ENCODE measurements around the gene MELTF. TPM values are rescaled to one million over a fixed set of nuclear protein-coding genes. Genes with fewer than 3 reads are reported as not detected.

The MELTF gene
- total and polyA plus RNA-seq, 11 donors = 4.9 to 72.6 (median 10.3) TPM

DNA sequence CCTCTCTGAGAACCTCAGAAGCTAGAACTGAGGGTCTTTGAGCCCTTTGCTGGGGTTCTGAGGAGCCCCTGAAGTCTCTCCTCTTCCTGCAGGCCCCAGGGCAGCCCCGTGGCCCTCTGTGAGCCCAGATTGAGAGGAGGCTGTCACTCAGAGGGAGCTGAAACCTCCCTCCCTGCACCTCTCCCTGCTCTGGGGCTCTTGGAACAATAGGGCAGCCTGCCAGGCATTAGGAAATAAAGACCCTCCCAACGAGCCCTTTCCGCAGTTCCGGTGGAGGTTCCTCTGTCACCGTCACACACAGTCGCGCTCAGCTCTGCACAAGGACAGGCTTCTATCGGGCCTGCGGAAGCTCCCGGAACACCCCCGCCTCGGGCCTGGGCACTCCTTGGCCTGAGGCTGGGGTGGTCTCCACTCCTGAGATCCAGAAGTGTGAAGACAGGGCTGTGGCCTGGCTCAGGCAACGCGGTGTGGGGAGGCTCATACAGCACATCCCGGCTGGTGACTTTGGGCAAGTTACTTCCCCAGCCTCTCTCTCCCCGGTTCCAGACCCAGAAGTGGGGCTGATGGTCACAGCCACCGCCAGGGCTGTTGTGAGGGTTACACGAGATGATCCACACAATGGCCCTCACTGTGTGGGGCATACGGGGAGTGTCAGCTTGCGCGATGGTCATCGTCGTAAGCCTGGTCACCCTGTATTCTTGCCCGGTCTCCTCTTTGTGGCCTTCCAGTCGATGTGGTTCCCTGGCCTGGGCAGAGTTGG lies 17.7 kb downstream of the MELTF start:
- Histone ChIP-seq H3K4me1 (peaks cover 0 to 7% (median 0%) of the 10 kb centered on the region in 12 donors), H3K36me3 (no peaks in the 10 kb centered on the region), H3K27ac (no peak overlapping the region), H3K27me3 (no peaks in the 10 kb centered on the region), H3K4me3 (no peak overlapping the region), H3K9me3 (no peaks in the 10 kb centered on the region)
- DNase-seq (no peak), ATAC-seq (no peak)
- intact Hi-C loops (cut with DNase I) = no loop called here
- no peak for TF ChIP-seq POLR2A (IDR thresholded peaks at IDR 0.05)
- TF ChIP-seq, protein P1, sequence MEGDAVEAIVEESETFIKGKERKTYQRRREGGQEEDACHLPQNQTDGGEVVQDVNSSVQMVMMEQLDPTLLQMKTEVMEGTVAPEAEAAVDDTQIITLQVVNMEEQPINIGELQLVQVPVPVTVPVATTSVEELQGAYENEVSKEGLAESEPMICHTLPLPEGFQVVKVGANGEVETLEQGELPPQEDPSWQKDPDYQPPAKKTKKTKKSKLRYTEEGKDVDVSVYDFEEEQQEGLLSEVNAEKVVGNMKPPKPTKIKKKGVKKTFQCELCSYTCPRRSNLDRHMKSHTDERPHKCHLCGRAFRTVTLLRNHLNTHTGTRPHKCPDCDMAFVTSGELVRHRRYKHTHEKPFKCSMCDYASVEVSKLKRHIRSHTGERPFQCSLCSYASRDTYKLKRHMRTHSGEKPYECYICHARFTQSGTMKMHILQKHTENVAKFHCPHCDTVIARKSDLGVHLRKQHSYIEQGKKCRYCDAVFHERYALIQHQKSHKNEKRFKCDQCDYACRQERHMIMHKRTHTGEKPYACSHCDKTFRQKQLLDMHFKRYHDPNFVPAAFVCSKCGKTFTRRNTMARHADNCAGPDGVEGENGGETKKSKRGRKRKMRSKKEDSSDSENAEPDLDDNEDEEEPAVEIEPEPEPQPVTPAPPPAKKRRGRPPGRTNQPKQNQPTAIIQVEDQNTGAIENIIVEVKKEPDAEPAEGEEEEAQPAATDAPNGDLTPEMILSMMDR (IDR thresholded peaks at IDR 0.05) = no peak
- WGBS, 4 donors = 80 to 86% (median 82%) methylated on average over 15 to 25 of the region's 25 CpGs

DNA sequence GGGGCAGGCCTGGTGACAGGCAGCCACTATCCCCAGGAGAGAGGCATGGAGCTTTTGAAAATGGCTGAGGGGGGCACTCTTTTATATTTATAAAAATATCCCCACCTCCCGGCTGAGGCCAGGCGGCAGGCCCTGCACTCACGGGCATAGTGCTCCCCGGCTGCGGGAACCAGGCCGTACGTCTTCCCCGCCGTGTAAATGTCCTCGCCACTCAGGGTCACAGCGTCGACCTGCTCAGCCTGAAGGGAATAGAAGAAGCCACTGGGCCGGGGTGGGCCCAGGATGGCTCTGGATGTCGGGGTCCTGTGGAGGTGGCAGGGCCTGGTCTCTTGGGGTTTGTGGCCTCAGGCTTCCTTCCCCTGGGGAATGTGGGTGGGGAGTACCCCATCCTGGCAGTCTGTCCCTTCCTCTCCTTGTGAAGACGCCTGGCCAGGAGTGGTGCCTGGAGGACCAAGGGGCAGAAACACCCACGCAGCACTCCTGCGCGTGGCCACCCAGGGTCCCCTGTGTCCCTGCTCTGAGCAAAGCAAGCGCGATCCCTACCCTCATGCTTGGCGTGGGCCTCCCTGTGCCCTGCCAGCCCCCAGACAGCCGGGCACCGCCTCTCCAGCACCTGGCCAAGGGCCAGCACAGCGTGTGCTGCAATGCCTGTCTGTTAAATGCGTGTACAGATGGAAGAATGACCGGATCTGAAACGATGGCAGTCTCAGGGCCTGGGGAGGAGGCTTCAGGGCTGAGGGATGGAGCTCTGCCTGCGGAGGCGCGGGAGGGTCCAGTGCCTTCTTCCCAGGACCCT lies 18.9 kb downstream of the MELTF start:
- peak; percentile 59 to 69 (median 62) for ATAC-seq
- WGBS, 4 donors = 73 to 81% (median 78%) methylated on average over 20 to 30 of the region's 30 CpGs
- Histone ChIP-seq H3K9me3 (no peaks in the 10 kb centered on the region), H3K27ac (no peak overlapping the region), H3K4me3 (no peak overlapping the region), H3K4me1 (peaks cover 0 to 7% (median 0%) of the 10 kb centered on the region in 12 donors), H3K36me3 (no peaks in the 10 kb centered on the region), H3K27me3 (no peaks in the 10 kb centered on the region)
- intact Hi-C loops (cut with DNase I) = no loop called here
- DNase-seq = peak in 3 of 5 donors; percentile 43 to 59 (median 55)
- TF ChIP-seq POLR2A (IDR thresholded peaks at IDR 0.05) = no peak
- TF ChIP-seq, protein P1 (IDR thresholded peaks at IDR 0.05) = no peak

DNA sequence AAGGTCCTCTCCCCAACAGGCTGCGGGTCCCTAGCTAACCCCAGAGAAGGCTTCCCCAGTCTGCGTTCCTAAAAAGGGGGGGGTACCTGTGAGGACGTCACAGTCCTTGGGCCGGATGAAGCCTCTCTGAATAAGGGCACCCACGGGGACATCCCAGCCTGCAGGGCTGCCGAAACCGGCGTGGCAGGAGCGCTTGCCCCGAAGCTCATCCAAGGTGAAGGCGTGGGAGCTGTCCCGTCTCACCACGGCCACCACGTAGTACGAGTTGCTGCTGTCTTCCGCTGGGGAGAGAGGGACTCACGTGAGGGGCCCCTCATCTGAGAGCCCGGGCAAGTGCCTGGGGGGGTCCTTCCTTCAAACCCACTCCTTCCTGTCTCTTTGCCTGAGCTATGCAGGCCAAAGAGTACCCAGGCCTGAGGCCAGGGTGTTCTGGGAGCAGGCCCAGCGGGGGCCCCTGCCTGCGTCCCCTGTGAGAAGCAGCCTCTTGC lies 20.0 kb downstream of the MELTF start:
- no peak overlapping the region for H3K4me3 ChIP-seq
- no peaks in the 10 kb centered on the region for H3K9me3 ChIP-seq
- ATAC-seq (no peak), DNase-seq (peak in 1 of 5 donors; percentile 60)
- no peaks in the 10 kb centered on the region for H3K27me3 ChIP-seq
- no peak for TF ChIP-seq POLR2A (IDR thresholded peaks at IDR 0.05)
- TF ChIP-seq, protein P1 (IDR thresholded peaks at IDR 0.05) = no peak
- intact Hi-C loops (cut with DNase I) = loop anchor here in 5 of 10 donors (10.0 kb wide), 3 partner anchors 175 to 505 kb away; no protein-coding TSS in a partner anchor
- H3K27ac ChIP-seq = no peak overlapping the region
- 83 to 93% (median 88%) methylated on average over 11 to 20 of the region's 20 CpGs for WGBS, 4 donors
- H3K4me1 ChIP-seq = peaks cover 0 to 7% (median 0%) of the 10 kb centered on the region in 12 donors
- H3K36me3 ChIP-seq = no peaks in the 10 kb centered on the region

All from heart left ventricle (tissue), 16 donors.